GM18909 (cell line): ENCODE data around the gene PGP.

ENCODE experiments used
- ATAC-seq: cut with Tn5 transposase; IDR thresholded peaks from one replicate; pipeline ENCODE4 v1.9.1; 2021; ENCODE audit warnings: mild to moderate bottlenecking; ENCODE audit not compliant: unreplicated experiment, poor library complexity

PGP gene

GRCh38 chr16:2223942-2224486 is 9.4 kb upstream of the PGP start:
- ATAC-seq, result peak; percentile 27

GRCh38 chr16:2223221-2223941 is 8.7 kb upstream of the PGP start, which contains the start of gene E4F1:
Gene E4F1, plus strand, starts transcription at chr16:2223591. Its CDS starts 23 bp downstream, at chr16:2223614.
- peak; percentile 95 for ATAC-seq

GRCh38 chr16:2216330-2216729 is 1.7 kb upstream of the PGP start:
- ATAC-seq, result no peak

GRCh38 chr16:2213817-2214718 is 572 bp downstream of the PGP start:
- peak; percentile 11 for ATAC-seq

- ATAC-seq, result no peak
These were observed 2.0 kb downstream of the PGP start for GRCh38 chr16:2212362-2213324.

GRCh38 chr16:2211923-2212347 is 2.7 kb downstream of the PGP start:
- ATAC-seq, result no peak

GRCh38 chr16:2210386-2211365 is 4.0 kb downstream of the PGP start, which contains the start of gene BRICD5:
Gene BRICD5, minus strand, starts transcription at chr16:2210863. Its CDS starts 30 bp downstream, at chr16:2210833.
- ATAC-seq, result no peak

GRCh38 chr16:2210009-2210332 is 4.7 kb downstream of the PGP start:
- ATAC-seq, result no peak

- ATAC-seq, result no peak
These were observed 5.2 kb downstream of the PGP start for GRCh38 chr16:2209258-2210008.

- ATAC-seq, result no peak
These were observed 5.9 kb downstream of the PGP start for GRCh38 chr16:2208772-2209171.

GRCh38 chr16:2208308-2208707 is 6.3 kb downstream of the PGP start:
- ATAC-seq, result no peak

GRCh38 chr16:2207872-2208271 is 6.8 kb downstream of the PGP start:
- ATAC-seq, result no peak

GRCh38 chr16:2206780-2207433 is 7.7 kb downstream of the PGP start:
- no peak for ATAC-seq

- no peak for ATAC-seq
These were observed 8.2 kb downstream of the PGP start for GRCh38 chr16:2206420-2206779.

- peak; percentile 4 for ATAC-seq
These were observed 8.7 kb downstream of the PGP start for GRCh38 chr16:2205967-2206313.

- peak; percentile 83 for ATAC-seq
These were observed 9.3 kb downstream of the PGP start, which contains the start of gene MLST8 for GRCh38 chr16:2205104-2205966. Gene MLST8, plus strand, starts transcription at chr16:2205454. Its CDS starts 632 bp downstream, at chr16:2206086.
